ENCODE measurements around the gene AKAP6. TPM values are rescaled to one million over a fixed set of nuclear protein-coding genes. Genes with fewer than 3 reads are reported as not detected.

AKAP6 gene
- total RNA-seq, 1 donor from 2014 or later, result 1.3 TPM

DNA sequence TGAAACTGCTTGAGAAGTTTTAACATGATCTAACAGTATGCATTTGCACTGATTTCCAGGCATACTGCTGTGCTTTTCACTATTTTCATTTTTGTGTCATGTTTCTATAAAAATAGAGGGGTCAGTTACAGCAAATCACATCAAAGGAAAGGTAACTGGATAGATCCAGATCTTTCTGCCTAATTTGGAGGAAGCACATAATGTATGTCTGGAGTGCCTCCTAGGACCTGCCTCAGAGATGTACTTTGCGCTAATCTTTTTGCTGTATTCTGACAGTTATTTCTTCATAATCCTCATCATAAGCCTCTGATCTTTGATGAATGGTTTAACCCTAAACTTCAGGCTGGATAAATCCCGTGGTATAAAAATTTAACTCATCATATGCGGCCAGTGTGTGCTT is 498.4 kb downstream of the AKAP6 start:
- TF ChIP-seq, protein P1, sequence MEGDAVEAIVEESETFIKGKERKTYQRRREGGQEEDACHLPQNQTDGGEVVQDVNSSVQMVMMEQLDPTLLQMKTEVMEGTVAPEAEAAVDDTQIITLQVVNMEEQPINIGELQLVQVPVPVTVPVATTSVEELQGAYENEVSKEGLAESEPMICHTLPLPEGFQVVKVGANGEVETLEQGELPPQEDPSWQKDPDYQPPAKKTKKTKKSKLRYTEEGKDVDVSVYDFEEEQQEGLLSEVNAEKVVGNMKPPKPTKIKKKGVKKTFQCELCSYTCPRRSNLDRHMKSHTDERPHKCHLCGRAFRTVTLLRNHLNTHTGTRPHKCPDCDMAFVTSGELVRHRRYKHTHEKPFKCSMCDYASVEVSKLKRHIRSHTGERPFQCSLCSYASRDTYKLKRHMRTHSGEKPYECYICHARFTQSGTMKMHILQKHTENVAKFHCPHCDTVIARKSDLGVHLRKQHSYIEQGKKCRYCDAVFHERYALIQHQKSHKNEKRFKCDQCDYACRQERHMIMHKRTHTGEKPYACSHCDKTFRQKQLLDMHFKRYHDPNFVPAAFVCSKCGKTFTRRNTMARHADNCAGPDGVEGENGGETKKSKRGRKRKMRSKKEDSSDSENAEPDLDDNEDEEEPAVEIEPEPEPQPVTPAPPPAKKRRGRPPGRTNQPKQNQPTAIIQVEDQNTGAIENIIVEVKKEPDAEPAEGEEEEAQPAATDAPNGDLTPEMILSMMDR (IDR thresholded peaks at IDR 0.05; ENCODE audit: insufficient read depth, low read length, poor library complexity, severe bottlenecking), result no peak
- no peak overlapping the region for H3K4me3 ChIP-seq (ENCODE audit: low read depth, low read length)
- H3K27me3 ChIP-seq (ENCODE audit: control insufficient read depth, insufficient read depth, low read length), result no peaks in the 10 kb centered on the region
- no peak for DNase-seq (ENCODE audit: low read depth)
- H3K36me3 ChIP-seq (ENCODE audit: control insufficient read depth, insufficient read depth, low read length), result no peaks in the 10 kb centered on the region

GRCh38 chr14:32835924-32836323 is 506.8 kb downstream of the AKAP6 start:
- TF ChIP-seq, protein P1 (IDR thresholded peaks at IDR 0.05; ENCODE audit: insufficient read depth, low read length, poor library complexity, severe bottlenecking), result no peak
- no peak overlapping the region for H3K4me3 ChIP-seq (ENCODE audit: low read depth, low read length)
- H3K36me3 ChIP-seq (ENCODE audit: control insufficient read depth, insufficient read depth, low read length), result no peaks in the 10 kb centered on the region
- no peaks in the 10 kb centered on the region for H3K27me3 ChIP-seq (ENCODE audit: control insufficient read depth, insufficient read depth, low read length)
- no peak for DNase-seq (ENCODE audit: low read depth)

GRCh38 chr14:32841698-32842097 is 512.6 kb downstream of the AKAP6 start:
- H3K36me3 ChIP-seq (ENCODE audit: control insufficient read depth, insufficient read depth, low read length), result no peaks in the 10 kb centered on the region

DNA sequence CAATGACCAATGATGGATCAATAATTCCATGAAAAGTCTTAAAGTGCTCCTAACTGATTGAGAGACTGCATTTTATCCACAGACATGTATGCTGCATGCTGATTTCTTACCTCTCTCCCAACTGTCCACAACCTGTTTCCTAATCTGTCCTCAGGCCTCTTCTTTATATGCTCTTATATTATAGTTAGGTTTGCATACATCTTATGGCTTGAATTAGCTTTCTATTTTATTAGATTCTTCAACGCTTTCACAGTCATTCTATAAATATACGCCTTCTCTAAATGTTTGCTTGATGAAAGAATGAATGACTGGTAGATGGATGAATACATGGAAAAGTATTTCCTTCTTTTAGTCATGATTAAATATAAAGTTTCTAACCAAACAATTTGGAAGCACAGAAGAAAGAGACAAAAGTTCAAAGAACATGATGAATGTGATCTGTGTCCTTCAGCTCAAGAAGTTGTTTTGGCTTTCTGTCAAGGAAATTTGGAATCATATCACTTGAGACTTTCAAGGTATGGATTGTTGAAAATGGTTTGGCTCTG is 517.8 kb downstream of the AKAP6 start:
- Histone ChIP-seq H3K27me3 (ENCODE audit: control insufficient read depth, insufficient read depth, low read length) (no peaks in the 10 kb centered on the region), H3K36me3 (ENCODE audit: control insufficient read depth, insufficient read depth, low read length) (no peaks in the 10 kb centered on the region), H3K4me3 (ENCODE audit: low read depth, low read length) (no peak overlapping the region)
- TF ChIP-seq, protein P1 (IDR thresholded peaks at IDR 0.05; ENCODE audit: insufficient read depth, low read length, poor library complexity, severe bottlenecking), result no peak
- no peak for DNase-seq (ENCODE audit: low read depth)

More at GRCh38 chr14:32841698-32842097, 512.6 kb downstream of the AKAP6 start:
- TF ChIP-seq, protein P1 (IDR thresholded peaks at IDR 0.05; ENCODE audit: insufficient read depth, low read length, poor library complexity, severe bottlenecking), result no peak
- DNase-seq (ENCODE audit: low read depth), result no peak
- no peak overlapping the region for H3K4me3 ChIP-seq (ENCODE audit: low read depth, low read length)
- no peaks in the 10 kb centered on the region for H3K27me3 ChIP-seq (ENCODE audit: control insufficient read depth, insufficient read depth, low read length)

- Histone ChIP-seq H3K27me3 (ENCODE audit: control insufficient read depth, insufficient read depth, low read length) (no peaks in the 10 kb centered on the region), H3K36me3 (ENCODE audit: control insufficient read depth, insufficient read depth, low read length) (no peaks in the 10 kb centered on the region), H3K4me3 (ENCODE audit: low read depth, low read length) (no peak overlapping the region)
- TF ChIP-seq, protein P1 (IDR thresholded peaks at IDR 0.05; ENCODE audit: insufficient read depth, low read length, poor library complexity, severe bottlenecking), result no peak
- DNase-seq (ENCODE audit: low read depth), result no peak
These were observed 518.8 kb downstream of the AKAP6 start for GRCh38 chr14:32847867-32848266.

GRCh38 chr14:32865827-32866376 is 536.8 kb downstream of the AKAP6 start:
- Histone ChIP-seq H3K4me3 (ENCODE audit: low read depth, low read length) (no peak overlapping the region), H3K27me3 (ENCODE audit: control insufficient read depth, insufficient read depth, low read length) (no peaks in the 10 kb centered on the region), H3K36me3 (ENCODE audit: control insufficient read depth, insufficient read depth, low read length) (no peaks in the 10 kb centered on the region)
- DNase-seq (ENCODE audit: low read depth), result no peak
- TF ChIP-seq, protein P1 (IDR thresholded peaks at IDR 0.05; ENCODE audit: insufficient read depth, low read length, poor library complexity, severe bottlenecking), result no peak

Measured in kidney epithelial cell (primary cell).